LNCAP (cell line): ENCODE results near the gene TBP.

ENCODE experiments used
- CTCF ChIP-seq: fragments of 450-650 bp; IDR thresholded peaks from 2 replicates; pipeline ENCODE4 v1.5.1; 2017; ENCODE audit warnings: mild to moderate bottlenecking

TBP gene

GRCh38 chr6:170605574-170606259, 51.5 kb downstream of the TBP start:
- TF ChIP-seq CTCF, result no peak
